Measurements from ENCODE around the gene ARHGAP32. TPM values are rescaled to one million over a fixed set of nuclear protein-coding genes. Genes with fewer than 3 reads are reported as not detected.
A peak's percentile ranks its signal among the peaks of the same experiment; 100 is the strongest.
"Not testable (repeated sequence)": the region's sequence is repeated elsewhere in the genome, so short reads cannot be mapped to it uniquely, and the experiment has no call there.

Gene ARHGAP32
- total and polyA plus RNA-seq, 4 experiments from 2014 or later: 0.18 to 9.6 (median 3.9) TPM

DNA sequence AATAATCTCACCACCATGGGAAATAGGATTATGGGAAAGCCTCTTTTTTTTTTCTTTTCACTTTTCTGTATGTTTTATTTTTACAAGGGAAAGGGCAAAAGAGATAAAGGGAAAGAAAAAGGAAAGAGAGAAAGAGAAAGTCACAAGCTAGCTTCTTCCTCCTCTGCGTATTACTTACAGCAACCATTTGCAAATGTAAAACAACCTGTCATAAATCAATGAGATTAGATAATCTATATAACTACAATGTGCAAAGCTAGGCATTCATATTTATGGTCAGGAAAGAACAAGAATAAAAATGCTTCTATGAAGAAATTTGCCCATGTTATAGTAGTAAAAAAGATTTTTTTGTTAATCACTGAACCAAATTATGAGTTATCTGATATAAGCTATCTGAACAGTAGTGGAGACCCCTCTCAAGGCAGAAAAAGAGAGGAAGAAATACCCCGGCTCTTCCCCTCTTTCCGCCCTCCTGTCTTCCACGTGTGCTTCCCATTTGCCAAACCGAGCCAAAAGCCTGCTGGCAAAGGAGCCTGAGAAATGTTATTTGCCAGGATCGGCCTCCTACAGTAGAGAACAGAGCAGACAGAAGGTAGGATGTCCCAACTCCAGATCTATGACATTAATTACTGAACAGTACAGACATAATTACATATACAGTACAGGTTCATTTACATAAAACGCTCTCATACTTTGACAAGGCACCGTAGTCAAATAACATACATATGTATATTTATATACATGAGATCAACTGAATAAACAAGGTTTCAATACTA, 50.2 kb downstream of the ARHGAP32 start:
- Mint-ChIP-seq H3K4me3 (no peak overlapping the region), H3K9me3 (peaks cover 0 to 3% (median 0%) of the 10 kb centered on the region in 8 donors), H3K4me1 (no peaks in the 10 kb centered on the region), H3K27ac (no peak overlapping the region), H3K27me3 (no peaks in the 10 kb centered on the region), H3K36me3 (no peaks in the 10 kb centered on the region)
- Histone ChIP-seq H3K27ac (ENCODE audit: low read depth, low read length) (no peak overlapping the region), H3K36me3 (ENCODE audit: insufficient read depth, low read length) (no peaks in the 10 kb centered on the region), H3K9me3 (ENCODE audit: control insufficient read depth in 1 of 2, low read length in 2 of 2) (no peaks in the 10 kb centered on the region), H3K4me1 (ENCODE audit: insufficient read depth, low read length) (no peaks in the 10 kb centered on the region), H3K4me3 (ENCODE audit: low read length in 2 of 2) (no peak overlapping the region), H3K27me3 (ENCODE audit: insufficient read depth, low read length) (no peaks in the 10 kb centered on the region)
- POLR2A ChIA-PET (ENCODE audit: partially characterized antibody): no interaction called here
- DNase-seq: no peak
- CTCF ChIA-PET (ENCODE audit: partially characterized antibody): no interaction called here
- intact Hi-C loops (cut with micrococcal nuclease): no loop called here

DNA sequence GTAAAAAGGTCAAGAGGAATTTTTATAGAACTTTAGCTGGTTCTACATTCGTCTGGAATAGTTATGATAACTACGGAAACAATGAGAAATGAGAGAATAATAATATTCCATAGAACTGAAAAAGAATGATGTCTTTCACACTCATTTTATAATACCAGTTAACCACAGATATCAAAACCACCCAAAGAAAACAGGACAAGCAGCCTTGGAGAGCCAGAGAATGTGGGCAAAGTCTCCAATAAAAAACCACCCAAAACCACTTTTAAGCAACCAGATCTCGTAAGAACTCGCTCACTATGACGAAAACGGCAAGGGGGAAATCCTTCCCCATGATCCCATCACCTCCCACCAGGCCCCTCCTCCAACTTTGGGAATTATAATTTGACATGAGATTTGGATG, 60.8 kb downstream of the ARHGAP32 start:
- Mint-ChIP-seq H3K9me3 (peaks cover 0 to 2% (median 0%) of the 10 kb centered on the region in 8 donors), H3K4me3 (no peak overlapping the region), H3K27me3 (peaks cover 0 to 4% of the 10 kb centered on the region in 2 donors), H3K4me1 (no peaks in the 10 kb centered on the region), H3K36me3 (peaks cover 0 to 3% of the 10 kb centered on the region in 2 donors), H3K27ac (no peak overlapping the region)
- H3K36me3 ChIP-seq (ENCODE audit: insufficient read depth, low read length): no peaks in the 10 kb centered on the region
- intact Hi-C loops (cut with micrococcal nuclease): no loop called here
- no peaks in the 10 kb centered on the region for H3K9me3 ChIP-seq (ENCODE audit: control insufficient read depth in 1 of 2, low read length in 2 of 2)
- DNase-seq: no peak
- no peak overlapping the region for H3K27ac ChIP-seq (ENCODE audit: low read depth, low read length)
- H3K27me3 ChIP-seq (ENCODE audit: insufficient read depth, low read length): no peaks in the 10 kb centered on the region
- POLR2A ChIA-PET (ENCODE audit: partially characterized antibody): no interaction called here
- CTCF ChIA-PET (ENCODE audit: partially characterized antibody): no interaction called here
- H3K4me1 ChIP-seq (ENCODE audit: insufficient read depth, low read length): no peaks in the 10 kb centered on the region
- no peak overlapping the region for H3K4me3 ChIP-seq (ENCODE audit: low read length in 2 of 2)

DNA sequence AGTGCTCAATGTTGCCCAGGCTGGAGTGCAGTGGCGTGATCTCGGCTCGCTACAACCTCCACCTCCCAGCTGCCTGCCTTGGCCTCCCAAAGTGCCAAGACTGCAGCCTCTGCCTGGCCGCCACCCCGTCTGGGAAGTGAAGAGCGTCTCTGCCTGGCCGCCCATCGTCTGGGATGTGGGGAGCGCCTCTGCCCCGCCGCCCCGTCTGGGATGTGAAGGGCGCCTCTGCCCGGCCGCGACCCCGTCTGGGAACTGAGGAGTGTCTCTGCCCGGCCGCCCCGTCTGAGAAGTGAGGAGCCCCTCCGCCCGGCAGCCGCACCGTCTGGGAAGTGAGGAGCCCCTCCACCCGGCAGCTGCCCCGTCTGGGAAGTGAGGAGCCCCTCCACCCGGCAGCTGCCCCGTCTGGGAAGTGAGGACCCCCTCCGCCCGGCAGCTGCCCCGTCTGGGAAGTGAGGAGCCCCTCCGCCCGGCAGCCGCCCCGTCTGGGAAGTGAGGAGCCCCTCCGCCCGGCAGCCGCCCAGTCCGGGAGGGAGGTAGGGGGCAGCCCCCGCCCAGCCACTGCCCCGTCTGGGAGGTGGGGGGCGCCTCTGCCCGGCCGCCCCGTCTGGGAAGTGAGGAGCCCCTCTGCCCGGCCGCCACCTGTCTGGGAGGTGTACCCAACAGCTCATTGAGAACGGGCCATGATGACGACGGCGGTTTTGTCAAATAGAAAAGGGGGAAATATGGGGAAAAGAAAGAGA, 63.1 kb downstream of the ARHGAP32 start:
- H3K27ac ChIP-seq (ENCODE audit: low read depth, low read length); H3K4me3 Mint-ChIP-seq; H3K9me3 Mint-ChIP-seq; H3K27me3 ChIP-seq (ENCODE audit: insufficient read depth, low read length); H3K9me3 ChIP-seq (ENCODE audit: control insufficient read depth in 1 of 2, low read length in 2 of 2); H3K4me3 ChIP-seq (ENCODE audit: low read length in 2 of 2); H3K36me3 Mint-ChIP-seq; CTCF ChIA-PET (ENCODE audit: partially characterized antibody); DNase-seq; H3K4me1 ChIP-seq (ENCODE audit: insufficient read depth, low read length); H3K36me3 ChIP-seq (ENCODE audit: insufficient read depth, low read length); H3K27ac Mint-ChIP-seq; intact Hi-C loops (cut with micrococcal nuclease); H3K27me3 Mint-ChIP-seq; POLR2A ChIA-PET (ENCODE audit: partially characterized antibody); H3K4me1 Mint-ChIP-seq: not testable (repeated sequence)

DNA sequence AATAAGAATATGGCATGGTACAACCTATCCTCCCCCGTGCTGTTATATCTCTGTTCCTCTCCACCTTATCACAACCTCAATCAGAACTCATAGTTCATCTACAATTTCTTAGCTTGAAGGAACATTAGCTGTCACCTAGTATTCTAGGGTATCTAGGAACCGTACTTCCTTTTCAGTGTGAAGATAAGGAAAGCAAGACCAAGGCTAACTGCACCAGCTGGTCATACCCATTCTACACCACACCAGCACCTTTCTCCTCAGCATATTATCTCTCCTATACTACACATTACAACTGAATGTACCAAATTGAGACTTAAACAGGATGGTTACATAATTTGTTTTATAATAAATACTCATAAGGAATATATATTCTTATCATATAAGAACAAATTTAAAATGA, 73.1 kb downstream of the ARHGAP32 start:
- Mint-ChIP-seq H3K9me3 (no peaks in the 10 kb centered on the region), H3K4me3 (no peak overlapping the region), H3K36me3 (no peaks in the 10 kb centered on the region), H3K27ac (no peak overlapping the region), H3K4me1 (no peaks in the 10 kb centered on the region), H3K27me3 (peaks cover 2 to 7% of the 10 kb centered on the region in 2 donors)
- ChIA-PET POLR2A (ENCODE audit: partially characterized antibody) (no interaction called here), CTCF (ENCODE audit: partially characterized antibody) (interaction anchor here (1.2 to 2.7 kb wide), 5 partner anchors 14 to 627 kb away, joined by 3 to 27 read pairs (median 6); no protein-coding TSS in a partner anchor)
- no peak overlapping the region for H3K4me3 ChIP-seq (ENCODE audit: low read length in 2 of 2)
- H3K27ac ChIP-seq (ENCODE audit: low read depth, low read length): no peak overlapping the region
- intact Hi-C loops (cut with micrococcal nuclease): no loop called here
- no peak for DNase-seq
- H3K27me3 ChIP-seq (ENCODE audit: insufficient read depth, low read length): no peaks in the 10 kb centered on the region
- no peaks in the 10 kb centered on the region for H3K4me1 ChIP-seq (ENCODE audit: insufficient read depth, low read length)
- H3K9me3 ChIP-seq (ENCODE audit: control insufficient read depth in 1 of 2, low read length in 2 of 2): no peaks in the 10 kb centered on the region
- no peaks in the 10 kb centered on the region for H3K36me3 ChIP-seq (ENCODE audit: insufficient read depth, low read length)

DNA sequence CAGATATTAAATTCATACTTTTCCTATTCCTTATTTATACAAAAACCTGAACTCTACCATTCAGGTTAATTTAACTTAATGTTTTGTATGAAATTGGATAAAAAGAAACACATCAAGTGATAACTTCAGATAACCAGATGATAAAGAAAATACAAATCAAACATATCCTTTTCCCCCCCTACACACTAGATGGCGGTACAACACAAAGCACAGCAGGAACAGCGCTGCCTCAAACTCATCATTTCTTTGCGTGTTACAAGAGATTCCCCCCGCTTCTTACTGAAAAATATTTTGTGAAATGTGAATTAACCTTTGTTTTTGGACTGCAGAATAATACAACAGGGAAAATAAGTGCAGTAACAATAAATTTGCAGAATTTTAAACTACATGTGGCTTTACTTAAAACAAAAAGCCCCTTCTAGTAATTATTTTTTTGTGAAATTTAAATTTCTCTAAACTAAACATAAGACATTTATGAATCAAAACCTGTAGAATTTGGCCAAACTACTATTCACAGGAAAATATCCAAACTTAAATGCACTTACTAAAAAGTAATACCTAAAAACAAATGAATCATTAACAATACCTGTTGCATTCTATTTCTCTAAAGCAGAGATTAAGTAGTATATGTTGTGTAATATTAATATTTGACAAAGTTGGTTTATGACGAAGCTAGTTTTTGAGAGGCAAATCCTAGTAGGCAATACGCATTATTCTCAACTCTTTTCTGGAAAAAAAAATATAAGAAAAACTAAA, 74.4 kb downstream of the ARHGAP32 start:
- Histone ChIP-seq H3K4me1 (ENCODE audit: insufficient read depth, low read length) (no peaks in the 10 kb centered on the region), H3K9me3 (ENCODE audit: control insufficient read depth in 1 of 2, low read length in 2 of 2) (no peaks in the 10 kb centered on the region), H3K27me3 (ENCODE audit: insufficient read depth, low read length) (no peaks in the 10 kb centered on the region), H3K4me3 (ENCODE audit: low read length in 2 of 2) (no peak overlapping the region), H3K27ac (ENCODE audit: low read depth, low read length) (no peak overlapping the region), H3K36me3 (ENCODE audit: insufficient read depth, low read length) (no peaks in the 10 kb centered on the region)
- Mint-ChIP-seq H3K9me3 (no peaks in the 10 kb centered on the region), H3K4me3 (no peak overlapping the region), H3K27me3 (peaks cover 2 to 7% of the 10 kb centered on the region in 2 donors), H3K36me3 (no peaks in the 10 kb centered on the region), H3K4me1 (no peaks in the 10 kb centered on the region), H3K27ac (no peak overlapping the region)
- POLR2A ChIA-PET (ENCODE audit: partially characterized antibody): interaction anchor here (0.7 kb wide), 1 partner anchor 215 kb away, joined by 3 read pairs; no protein-coding TSS in a partner anchor
- peak; percentile 45 to 55 (median 49) for DNase-seq
- intact Hi-C loops (cut with micrococcal nuclease): no loop called here
- CTCF ChIA-PET (ENCODE audit: partially characterized antibody): interaction anchor here (0.6 to 2.7 kb wide), 11 partner anchors 9 to 1323 kb away, joined by 3 to 27 read pairs (median 4); no protein-coding TSS in a partner anchor

DNA sequence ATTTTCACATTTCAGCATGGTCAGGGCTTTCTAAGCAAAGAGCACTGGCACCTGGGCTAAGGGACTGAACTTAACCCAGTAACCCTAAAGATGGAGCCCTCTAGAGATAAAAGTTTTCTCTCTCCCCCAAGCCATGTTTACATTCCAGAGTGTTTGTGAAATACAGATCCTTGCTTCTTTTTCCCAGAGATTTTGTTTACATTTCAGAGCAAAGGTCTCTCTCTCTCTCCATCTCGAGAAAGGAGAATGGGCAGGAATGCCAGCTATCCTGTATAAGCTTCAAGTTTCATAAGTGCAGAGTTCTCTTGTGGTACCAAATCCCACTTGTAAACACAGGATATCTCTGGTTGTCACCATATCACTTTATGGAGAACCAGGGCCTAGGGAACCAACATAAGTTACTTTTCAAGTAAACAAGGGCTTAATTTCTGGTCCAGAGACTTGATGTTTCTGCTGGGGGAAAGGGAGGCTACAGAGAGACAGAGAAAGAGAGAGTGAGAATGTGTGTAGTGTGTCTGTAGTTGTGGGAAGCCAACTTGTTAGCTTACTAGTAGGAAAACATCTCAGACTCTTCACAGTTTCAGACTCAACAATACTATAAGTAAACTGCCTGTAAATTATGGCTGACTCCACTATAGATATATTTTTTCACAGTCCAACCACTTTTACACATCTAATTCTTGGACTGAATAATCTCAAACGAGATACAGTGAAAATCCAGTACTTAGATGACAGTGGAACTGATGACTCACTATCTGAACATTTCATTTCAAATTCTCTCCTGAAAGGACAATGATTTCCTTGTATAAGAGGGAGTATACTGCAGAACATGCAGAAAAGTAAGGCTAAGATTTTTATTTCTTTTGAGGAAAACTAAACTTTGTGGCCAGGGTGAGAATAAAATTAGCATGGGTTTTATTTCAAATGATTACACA, 76.2 kb downstream of the ARHGAP32 start:
- H3K4me3 Mint-ChIP-seq: no peak overlapping the region
- H3K27me3 Mint-ChIP-seq: peaks cover 2 to 7% of the 10 kb centered on the region in 2 donors
- Histone ChIP-seq H3K4me3 (ENCODE audit: low read length in 2 of 2) (no peak overlapping the region), H3K4me1 (ENCODE audit: insufficient read depth, low read length) (no peaks in the 10 kb centered on the region), H3K27ac (ENCODE audit: low read depth, low read length) (no peak overlapping the region), H3K27me3 (ENCODE audit: insufficient read depth, low read length) (no peaks in the 10 kb centered on the region), H3K36me3 (ENCODE audit: insufficient read depth, low read length) (no peaks in the 10 kb centered on the region), H3K9me3 (ENCODE audit: control insufficient read depth in 1 of 2, low read length in 2 of 2) (no peaks in the 10 kb centered on the region)
- no peak overlapping the region for H3K27ac Mint-ChIP-seq
- CTCF ChIA-PET (ENCODE audit: partially characterized antibody): interaction anchor here (1.0 kb wide), 1 partner anchor 216 kb away, joined by 6 read pairs; no protein-coding TSS in a partner anchor
- no peaks in the 10 kb centered on the region for H3K9me3 Mint-ChIP-seq
- H3K36me3 Mint-ChIP-seq: no peaks in the 10 kb centered on the region
- POLR2A ChIA-PET (ENCODE audit: partially characterized antibody): no interaction called here
- intact Hi-C loops (cut with micrococcal nuclease): no loop called here
- no peak for DNase-seq
- no peaks in the 10 kb centered on the region for H3K4me1 Mint-ChIP-seq

Data from CD4-positive, alpha-beta memory T cell (primary cell).